Nephron progenitor cell (in vitro differentiated cells): ENCODE data around the gene BLMH.

Experiments used
- DNase-seq: peaks from one replicate; pipeline ENCODE4 v3.0.0; 2021
- H3K27ac Mint-ChIP-seq: 2 replicates; pipeline ENCODE4 v1.8.0; 2021; ENCODE audit warnings: mild to moderate bottlenecking, moderate library complexity, mixed read lengths
- H3K27me3 Mint-ChIP-seq: 2 replicates; pipeline ENCODE4 v1.8.0; 2021; ENCODE audit warnings: mild to moderate bottlenecking, low read depth, mixed read lengths; ENCODE audit not compliant: poor library complexity
- H3K36me3 Mint-ChIP-seq: 2 replicates; pipeline ENCODE4 v1.8.0; 2021; ENCODE audit warnings: low read depth, mixed read lengths
- H3K4me1 Mint-ChIP-seq: 2 replicates; pipeline ENCODE4 v1.8.0; 2021; ENCODE audit warnings: mixed read lengths
- H3K4me3 Mint-ChIP-seq: 2 replicates; pipeline ENCODE4 v1.8.0; 2021; ENCODE audit warnings: mild to moderate bottlenecking, moderate library complexity, mixed read lengths
- H3K9me3 Mint-ChIP-seq: 2 replicates; pipeline ENCODE4 v1.8.0; 2021; ENCODE audit warnings: mild to moderate bottlenecking, moderate library complexity, mixed read lengths
- TF ChIP-seq, protein P1 (sequence below): fragments of 200-600 bp; sonication (generic); IDR thresholded peaks from 2 replicates; pipeline ENCODE4 v1.5.0; 2021; ENCODE audit warnings: antibody characterized with exemption

The BLMH gene

DNA sequence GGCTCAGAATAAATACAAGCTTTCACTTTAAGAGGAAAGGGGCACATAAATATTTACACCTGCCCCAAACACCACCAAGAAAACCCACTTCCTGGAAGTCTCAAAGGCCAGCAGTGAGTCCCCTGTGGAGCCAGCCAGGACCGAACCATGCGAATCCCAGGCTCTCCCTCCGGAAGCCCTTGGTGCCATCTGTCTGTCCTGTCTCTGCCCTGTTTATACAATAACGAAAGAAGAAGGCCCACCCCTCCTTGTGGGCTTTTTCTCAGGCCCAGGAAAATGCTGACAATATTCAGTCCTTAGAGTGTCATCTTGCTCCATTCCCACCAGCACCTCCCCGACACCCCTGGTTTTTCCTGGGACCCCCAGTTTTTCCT lies 52.7 kb downstream of the BLMH start:
- H3K27ac Mint-ChIP-seq, result no peak overlapping the region
- DNase-seq, result no peak
- H3K27me3 Mint-ChIP-seq, result peaks cover 81% of the 10 kb centered on the region
- H3K36me3 Mint-ChIP-seq, result peaks cover 5% of the 10 kb centered on the region
- H3K4me1 Mint-ChIP-seq, result peaks cover 29% of the 10 kb centered on the region
- TF ChIP-seq, protein P1, sequence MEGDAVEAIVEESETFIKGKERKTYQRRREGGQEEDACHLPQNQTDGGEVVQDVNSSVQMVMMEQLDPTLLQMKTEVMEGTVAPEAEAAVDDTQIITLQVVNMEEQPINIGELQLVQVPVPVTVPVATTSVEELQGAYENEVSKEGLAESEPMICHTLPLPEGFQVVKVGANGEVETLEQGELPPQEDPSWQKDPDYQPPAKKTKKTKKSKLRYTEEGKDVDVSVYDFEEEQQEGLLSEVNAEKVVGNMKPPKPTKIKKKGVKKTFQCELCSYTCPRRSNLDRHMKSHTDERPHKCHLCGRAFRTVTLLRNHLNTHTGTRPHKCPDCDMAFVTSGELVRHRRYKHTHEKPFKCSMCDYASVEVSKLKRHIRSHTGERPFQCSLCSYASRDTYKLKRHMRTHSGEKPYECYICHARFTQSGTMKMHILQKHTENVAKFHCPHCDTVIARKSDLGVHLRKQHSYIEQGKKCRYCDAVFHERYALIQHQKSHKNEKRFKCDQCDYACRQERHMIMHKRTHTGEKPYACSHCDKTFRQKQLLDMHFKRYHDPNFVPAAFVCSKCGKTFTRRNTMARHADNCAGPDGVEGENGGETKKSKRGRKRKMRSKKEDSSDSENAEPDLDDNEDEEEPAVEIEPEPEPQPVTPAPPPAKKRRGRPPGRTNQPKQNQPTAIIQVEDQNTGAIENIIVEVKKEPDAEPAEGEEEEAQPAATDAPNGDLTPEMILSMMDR, result no peak
- peaks cover 21% of the 10 kb centered on the region for H3K9me3 Mint-ChIP-seq
- peak overlapping the region; percentile 79 for H3K4me3 Mint-ChIP-seq

DNA sequence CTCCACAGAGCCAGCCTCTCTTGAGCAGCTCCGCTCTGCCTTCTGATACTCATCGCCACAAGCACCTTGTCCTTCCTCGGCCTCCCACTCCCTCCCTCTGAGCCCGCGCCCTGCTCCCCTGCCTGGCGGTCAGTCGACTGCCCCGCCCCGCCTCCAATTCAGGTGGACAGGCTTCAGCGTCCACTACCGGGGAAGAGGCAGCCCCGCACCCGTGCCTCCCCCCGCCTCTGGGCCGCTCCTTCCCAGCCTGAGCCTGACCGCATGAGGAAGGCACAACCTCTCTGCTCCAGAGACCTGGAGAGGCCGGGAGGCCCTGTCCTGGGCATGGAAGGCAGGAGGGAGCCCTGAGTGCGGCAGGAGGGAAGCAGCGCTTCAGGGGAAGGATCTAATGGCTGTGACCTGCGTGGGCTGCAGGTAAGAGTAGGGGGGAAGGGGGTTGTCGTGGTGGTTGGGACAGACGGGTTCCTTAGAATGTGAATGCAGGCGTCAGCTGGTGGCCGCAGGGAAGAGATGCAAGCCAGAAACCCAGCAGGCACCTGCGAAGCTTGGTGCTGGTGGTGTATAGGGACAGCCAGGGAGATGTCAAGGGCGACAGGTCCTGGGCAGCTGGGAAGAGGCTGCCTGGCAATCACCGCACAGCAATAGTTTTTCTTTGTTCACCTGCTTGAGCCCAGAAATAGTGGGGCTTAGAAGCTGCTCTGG lies 53.2 kb downstream of the BLMH start:
- H3K36me3 Mint-ChIP-seq, result peaks cover 5% of the 10 kb centered on the region
- H3K27me3 Mint-ChIP-seq, result peaks cover 86% of the 10 kb centered on the region
- DNase-seq, result peak; percentile 58
- peaks cover 21% of the 10 kb centered on the region for H3K9me3 Mint-ChIP-seq
- H3K4me1 Mint-ChIP-seq, result peaks cover 29% of the 10 kb centered on the region
- H3K27ac Mint-ChIP-seq, result no peak overlapping the region
- H3K4me3 Mint-ChIP-seq, result peak overlapping the region; percentile 79
- TF ChIP-seq, protein P1, result no peak

DNA sequence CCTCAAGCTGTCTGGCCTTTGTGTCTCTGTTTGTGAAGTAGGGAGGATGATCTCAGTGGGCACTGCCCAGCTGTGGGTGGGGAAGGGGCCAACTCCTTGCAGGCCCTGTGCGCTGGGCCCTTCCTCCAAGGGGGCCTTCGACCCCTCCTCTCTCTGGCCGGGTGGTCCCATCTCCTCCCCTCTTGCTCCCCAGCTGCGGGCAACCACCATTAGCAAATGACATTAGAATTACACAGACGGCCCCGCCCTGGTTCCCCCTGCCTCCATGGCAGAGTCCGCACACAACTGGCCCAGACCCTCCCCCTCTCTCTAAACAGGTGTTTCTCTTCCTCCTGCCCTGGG lies 53.8 kb downstream of the BLMH start:
- Mint-ChIP-seq H3K36me3 (peaks cover 5% of the 10 kb centered on the region), H3K4me3 (peak overlapping the region; percentile 79), H3K27ac (no peak overlapping the region), H3K9me3 (peaks cover 21% of the 10 kb centered on the region), H3K27me3 (peaks cover 92% of the 10 kb centered on the region), H3K4me1 (peaks cover 33% of the 10 kb centered on the region)
- TF ChIP-seq, protein P1, result no peak
- no peak for DNase-seq

DNA sequence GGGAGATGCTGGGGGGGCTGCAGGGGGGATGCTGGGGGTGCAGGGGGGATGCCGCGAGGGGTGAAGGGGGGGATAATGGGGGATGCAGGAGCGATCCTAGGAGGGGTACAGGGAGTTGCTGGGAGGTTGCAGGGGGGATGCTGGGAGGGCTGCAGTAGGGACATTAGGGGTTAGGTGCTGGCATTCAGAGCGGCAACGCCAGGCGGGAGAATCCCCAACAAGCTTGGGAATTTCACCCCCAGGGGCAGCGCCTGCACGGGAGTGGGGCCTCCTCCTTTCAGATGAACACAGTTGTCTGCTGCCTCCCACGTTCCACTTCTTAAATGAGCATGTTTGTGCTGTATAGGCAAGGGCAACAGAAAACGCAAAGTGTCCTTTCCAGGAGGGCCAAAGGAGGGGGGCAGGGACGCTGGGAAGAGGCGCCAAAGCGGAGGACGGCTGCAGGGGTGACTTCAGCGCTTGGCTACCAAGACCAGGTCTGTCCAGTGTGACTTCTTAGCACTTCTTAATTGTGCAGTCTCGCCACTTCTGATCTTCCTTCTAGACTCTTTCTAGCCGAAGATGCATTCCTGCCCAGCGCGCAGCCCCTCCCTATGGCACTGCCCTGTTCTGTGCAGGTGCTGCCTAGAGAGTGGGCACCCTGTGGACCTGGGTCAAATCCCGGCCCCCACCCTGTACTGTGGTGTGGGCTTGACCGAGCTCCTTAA lies 54.3 kb downstream of the BLMH start:
- peak overlapping the region; percentile 79 for H3K4me3 Mint-ChIP-seq

DNA sequence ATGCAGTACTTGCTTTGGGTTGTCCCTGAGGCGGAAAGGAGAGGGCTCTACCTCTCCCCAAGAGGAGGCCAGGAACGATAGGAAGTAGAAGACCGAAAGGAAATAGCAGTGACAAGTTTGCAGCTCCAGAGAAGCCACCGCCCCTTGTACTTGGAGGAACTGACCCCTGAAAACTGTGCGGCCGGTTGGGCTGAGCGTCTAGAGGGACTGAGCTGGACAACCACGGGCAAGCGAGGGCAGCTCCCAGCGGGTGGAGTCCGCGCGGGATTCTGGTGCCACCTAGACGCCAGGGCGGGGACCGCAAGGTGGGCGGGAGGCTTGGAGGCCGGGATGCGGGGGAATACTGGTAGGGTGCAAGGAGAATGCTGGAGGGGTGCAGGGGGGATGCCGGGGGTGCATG lies 55.0 kb downstream of the BLMH start:
- DNase-seq, result peak; percentile 80
- peaks cover 97% of the 10 kb centered on the region for H3K27me3 Mint-ChIP-seq

More for the DNA sequence above, 54.3 kb downstream of the BLMH start:
- H3K4me1 Mint-ChIP-seq, result peaks cover 39% of the 10 kb centered on the region
- H3K27ac Mint-ChIP-seq, result no peak overlapping the region
- peaks cover 5% of the 10 kb centered on the region for H3K36me3 Mint-ChIP-seq
- TF ChIP-seq, protein P1, result no peak
- no peak for DNase-seq
- peaks cover 97% of the 10 kb centered on the region for H3K27me3 Mint-ChIP-seq
- peaks cover 21% of the 10 kb centered on the region for H3K9me3 Mint-ChIP-seq

More for the DNA sequence above, 55.0 kb downstream of the BLMH start:
- H3K4me1 Mint-ChIP-seq, result peaks cover 45% of the 10 kb centered on the region
- H3K27ac Mint-ChIP-seq, result no peak overlapping the region
- peaks cover 21% of the 10 kb centered on the region for H3K9me3 Mint-ChIP-seq
- H3K36me3 Mint-ChIP-seq, result peaks cover 5% of the 10 kb centered on the region
- TF ChIP-seq, protein P1, result no peak
- H3K4me3 Mint-ChIP-seq, result peak overlapping the region; percentile 55
